GM21717 (cell line): ENCODE measurements around the gene TBL3.
"Not testable (repeated sequence)": the region's sequence is repeated elsewhere in the genome, so short reads cannot be mapped to it uniquely, and the experiment has no call there.

ENCODE experiments used
- ATAC-seq: cut with Tn5 transposase; IDR thresholded peaks from one replicate; pipeline ENCODE4 v1.9.1; 2021; ENCODE audit warnings: mild to moderate bottlenecking, moderate library complexity; ENCODE audit not compliant: unreplicated experiment

Gene TBL3

DNA sequence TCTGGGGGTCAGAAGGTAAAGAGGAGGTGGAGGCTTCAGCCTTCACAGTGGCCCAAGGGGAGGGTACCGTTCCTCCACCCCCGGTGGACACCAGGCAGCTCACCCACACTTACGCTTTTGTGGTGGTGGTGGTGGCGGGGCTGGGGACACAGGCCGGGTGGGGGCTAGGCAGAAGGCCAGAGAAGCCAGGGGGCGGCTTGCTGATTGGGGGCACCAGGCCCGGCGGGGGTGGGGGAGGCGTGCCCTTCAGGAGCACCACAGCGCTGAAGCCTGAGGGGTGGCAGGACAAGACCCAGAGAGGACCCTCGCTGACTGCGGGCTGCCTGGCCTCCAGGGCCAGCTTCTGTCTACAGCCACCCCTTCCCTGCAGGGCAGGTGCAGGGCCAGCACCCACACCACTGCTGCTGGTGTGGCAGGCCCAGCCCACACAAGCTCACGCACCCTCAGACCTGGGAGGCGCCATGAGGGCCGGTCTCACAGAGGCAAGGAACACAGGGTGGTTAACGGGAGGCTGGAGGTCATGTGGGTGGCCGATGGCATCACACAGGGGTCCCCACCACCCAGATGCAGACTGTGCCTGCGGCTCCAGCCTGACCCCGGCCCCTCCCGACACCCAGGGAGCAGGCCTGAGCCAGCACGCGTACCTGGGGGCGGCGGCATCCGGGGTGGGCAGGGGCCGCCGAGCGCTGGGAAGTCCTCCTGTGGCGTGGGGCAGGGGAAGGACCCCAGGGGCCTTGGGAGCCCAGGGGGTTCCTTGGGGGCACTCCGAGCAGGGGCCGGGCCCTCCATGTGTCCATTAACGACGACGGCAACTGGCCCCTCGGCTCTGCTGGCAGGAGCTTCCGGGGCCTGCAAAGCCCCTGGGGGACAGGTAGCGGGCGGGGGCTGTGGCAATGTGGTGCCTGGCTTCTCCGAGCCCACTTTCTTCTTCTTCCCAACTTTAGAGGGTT is 27.3 kb downstream of the TBL3 start:
- no peak for ATAC-seq

- ATAC-seq: no peak
These were observed 28.1 kb downstream of the TBL3 start for GRCh38 chr16:1999866-2000514.

DNA sequence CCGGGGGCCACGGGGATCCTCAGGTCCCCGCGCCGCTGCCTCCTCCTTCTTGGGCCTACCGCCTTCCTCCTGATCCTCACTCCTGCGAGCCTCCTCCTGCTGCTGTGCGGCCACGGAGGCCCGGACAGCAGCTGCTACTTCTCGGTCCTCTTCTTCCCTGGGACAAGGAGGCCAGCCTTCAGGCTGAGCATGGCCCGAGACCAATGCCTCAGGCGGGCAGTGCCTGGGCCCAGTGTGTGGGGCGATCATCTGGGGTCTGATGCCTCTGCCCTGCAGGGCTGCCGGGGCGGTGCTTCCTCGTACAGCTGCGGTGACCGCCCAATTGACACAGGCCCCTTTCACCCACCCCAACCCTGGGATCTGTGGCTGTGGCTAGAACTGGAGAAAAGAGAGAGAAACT is 29.2 kb downstream of the TBL3 start:
- ATAC-seq: no peak

DNA sequence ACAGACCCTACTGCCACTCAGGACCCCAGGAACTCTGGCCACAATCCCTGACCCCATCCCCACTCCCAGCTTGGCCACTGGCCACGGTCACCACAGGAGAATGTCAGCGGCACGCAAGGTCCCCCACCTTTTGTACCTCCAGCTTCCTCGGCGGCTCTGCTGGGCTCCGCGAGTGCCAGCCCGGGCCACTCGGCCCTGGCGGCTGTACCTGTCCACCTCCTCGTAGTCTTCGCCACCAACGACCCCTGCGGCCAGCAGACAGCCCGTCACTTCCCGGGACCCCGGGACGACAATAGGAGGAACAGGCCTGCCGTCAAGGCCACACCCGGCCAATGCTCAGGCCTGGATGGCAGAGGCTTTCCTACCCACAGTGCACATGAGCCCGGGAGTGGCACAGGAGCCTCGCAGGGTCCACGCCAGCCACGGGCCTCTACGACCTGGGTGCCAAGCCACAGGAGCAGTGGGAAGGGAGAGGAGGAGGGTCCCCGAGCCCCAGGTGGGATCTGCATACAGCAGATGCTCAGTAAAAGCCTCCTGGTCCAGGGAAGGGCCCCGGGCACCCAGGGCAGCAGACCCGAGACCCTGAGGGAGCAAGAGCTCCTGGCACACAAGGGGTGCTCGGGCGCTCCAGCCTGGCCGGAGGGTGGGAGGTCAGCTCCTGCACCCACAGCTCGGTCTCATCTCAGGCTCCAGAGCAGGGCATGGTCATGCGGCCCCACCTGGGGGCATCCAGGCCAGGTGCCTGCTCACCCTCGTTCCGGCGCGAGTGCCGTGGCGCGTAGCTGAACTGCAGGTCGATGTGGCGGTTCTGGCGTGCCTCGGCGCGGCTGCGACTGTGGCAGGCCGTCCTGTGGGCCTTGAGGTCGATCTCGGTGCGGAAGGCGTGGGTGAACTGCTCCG is 29.9 kb downstream of the TBL3 start:
- no peak for ATAC-seq

GRCh38 chr16:2002406-2003230 is 30.8 kb downstream of the TBL3 start:
- ATAC-seq: no peak

DNA sequence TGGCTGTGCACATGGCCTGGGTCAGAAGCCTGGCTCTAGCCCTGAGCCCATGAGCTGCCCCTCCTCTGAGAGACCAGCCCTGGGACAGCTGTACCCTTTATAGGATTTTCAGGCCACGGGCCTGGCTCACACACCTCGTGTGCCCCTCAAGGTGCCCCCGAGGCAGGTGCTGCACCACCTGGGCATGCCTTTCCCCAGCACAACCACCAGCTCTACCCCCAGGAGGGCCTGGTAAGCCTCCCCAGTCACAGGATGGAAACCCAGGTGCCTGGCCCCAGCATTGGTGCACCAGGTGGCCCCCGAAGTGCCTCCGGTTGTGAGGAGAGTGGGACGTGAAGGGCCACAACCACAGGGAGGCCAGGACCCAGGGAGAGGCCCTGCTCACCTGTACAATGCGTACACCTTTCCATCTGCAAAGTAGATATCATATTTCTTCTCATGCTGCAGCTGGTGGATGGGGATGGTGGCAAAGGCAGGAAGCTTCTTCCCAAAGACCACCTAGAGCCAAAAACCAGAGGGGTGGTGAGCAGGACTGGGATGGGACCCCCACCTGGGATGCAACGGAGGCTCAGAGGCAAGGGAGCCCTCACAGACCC is 31.5 kb downstream of the TBL3 start:
- no peak for ATAC-seq

DNA sequence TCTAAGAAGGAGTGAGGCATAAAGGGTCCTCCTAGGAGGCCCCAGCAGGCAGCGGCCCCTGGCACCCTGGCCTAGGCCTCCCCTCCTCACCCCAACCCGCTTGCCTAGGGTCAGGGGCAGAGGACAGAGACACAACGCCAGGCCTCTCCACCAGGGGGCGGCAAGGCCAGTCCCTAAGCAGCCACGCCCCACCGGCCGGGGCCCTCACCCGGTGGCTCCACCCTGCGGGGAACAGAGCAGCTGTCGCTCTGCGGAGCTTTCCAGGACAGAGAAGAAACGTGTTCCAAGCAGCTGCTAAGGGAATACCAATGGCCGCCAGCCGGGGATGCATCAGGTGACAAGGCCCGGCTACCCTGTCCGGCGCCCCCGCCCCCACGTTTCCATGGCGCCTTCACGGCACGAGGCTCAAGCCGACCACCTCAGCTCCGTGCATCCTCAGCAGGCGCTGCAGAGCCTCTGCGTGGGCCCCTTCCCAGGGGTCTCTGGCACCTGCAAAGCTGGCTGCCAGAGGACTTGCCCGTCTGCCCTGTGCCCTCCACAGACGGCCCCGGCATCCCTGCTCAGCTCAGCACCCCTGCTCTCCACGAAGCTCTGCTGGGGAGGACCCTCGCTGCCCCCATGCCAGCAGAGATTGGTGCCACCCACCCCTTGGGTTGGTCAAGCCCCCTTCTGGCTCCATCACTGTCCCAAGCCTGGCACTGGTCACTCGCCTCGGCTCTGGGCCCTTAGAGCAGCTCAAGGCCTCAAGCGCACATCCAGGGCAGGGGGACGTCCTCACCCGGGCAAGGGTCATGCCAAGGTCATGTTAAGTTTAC is 32.2 kb downstream of the TBL3 start:
- ATAC-seq: peak; percentile 41

DNA sequence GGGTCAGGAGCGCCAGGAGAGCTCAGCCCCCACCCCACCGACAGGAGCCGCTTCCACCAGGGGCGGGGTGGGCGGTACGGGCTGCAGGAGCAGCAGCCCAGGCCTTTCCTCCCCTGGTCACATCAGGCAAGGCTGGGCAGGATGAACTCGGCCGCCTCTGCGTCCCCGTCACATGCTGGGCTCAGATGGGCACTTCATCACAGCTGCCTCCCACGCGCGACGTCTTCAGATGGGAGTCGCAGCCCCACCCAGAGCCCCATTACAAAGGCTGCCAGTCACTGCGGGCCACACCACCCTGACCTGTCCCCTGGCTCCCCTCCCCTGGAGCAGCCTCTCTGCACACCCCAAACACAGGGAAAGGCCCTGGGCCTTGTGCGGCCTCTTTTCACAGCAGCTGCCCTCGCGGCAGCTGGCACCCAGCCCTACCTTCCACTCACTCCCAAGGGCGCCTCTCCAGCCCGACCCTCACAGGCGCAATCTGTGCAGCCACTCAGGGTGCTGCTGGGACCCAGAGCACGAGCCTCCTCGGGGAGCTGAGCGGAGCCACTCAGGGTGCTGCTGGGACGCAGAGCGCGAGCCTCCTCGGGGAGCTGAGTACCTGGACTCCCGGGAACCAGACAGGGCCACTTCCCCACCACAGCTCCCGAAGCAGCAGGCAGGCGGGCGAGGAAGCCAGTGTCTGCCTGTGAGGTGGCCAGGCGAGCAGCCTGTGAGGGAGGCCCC is 33.1 kb downstream of the TBL3 start:
- ATAC-seq: no peak

DNA sequence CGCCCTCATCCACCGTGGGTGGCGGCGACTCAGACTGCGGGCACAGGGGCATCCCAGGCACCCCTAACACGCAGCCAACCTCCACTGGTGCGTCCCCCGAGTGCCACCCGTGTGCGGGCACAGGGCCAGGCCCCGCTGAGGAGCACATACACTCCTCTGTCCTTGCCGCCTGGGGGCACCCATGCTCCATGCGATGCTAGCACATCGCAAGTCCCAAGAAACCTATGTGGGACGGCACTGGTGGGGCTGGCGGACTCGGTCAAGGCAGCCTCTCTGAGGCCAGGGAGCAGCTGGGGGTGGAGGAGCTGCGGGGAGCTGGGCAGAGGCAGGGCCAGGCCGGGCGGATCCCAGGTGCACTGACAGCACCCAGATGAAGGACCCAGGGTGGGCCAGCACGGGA is 33.8 kb downstream of the TBL3 start:
- no peak for ATAC-seq

GRCh38 chr16:2006317-2006716 is 34.5 kb downstream of the TBL3 start:
- ATAC-seq: no peak

GRCh38 chr16:2007081-2007836 is 35.4 kb downstream of the TBL3 start:
- ATAC-seq: no peak

DNA sequence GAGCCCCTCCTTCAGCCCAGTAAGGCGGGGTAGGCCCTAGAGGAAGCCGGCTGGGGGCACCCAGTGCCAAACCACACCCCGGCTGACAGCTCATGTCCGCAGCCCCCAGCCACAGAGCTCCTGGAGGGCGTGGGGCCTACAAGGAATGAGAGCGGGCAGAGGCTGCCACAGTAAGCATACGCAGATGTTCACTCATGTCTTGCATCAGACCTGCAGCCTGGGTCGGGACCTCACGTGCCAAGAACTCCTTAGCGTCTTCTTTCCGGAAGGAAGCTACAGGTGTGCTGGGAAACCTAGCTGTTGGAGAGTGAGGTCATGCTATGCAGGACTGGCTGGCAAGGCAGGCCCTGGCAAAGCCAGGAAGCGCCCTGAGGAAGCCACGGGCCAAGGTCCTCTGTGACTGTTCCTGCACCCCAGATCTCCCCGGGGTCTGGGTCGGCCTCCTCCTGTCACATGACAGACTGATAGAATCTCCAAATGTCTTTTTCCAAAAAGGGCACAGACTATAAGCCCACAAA is 36.2 kb downstream of the TBL3 start:
- ATAC-seq: no peak

- no peak for ATAC-seq
These were observed 36.8 kb downstream of the TBL3 start for GRCh38 chr16:2008631-2009163.

GRCh38 chr16:2009164-2009711 is 37.4 kb downstream of the TBL3 start:
- ATAC-seq: peak; percentile 20

DNA sequence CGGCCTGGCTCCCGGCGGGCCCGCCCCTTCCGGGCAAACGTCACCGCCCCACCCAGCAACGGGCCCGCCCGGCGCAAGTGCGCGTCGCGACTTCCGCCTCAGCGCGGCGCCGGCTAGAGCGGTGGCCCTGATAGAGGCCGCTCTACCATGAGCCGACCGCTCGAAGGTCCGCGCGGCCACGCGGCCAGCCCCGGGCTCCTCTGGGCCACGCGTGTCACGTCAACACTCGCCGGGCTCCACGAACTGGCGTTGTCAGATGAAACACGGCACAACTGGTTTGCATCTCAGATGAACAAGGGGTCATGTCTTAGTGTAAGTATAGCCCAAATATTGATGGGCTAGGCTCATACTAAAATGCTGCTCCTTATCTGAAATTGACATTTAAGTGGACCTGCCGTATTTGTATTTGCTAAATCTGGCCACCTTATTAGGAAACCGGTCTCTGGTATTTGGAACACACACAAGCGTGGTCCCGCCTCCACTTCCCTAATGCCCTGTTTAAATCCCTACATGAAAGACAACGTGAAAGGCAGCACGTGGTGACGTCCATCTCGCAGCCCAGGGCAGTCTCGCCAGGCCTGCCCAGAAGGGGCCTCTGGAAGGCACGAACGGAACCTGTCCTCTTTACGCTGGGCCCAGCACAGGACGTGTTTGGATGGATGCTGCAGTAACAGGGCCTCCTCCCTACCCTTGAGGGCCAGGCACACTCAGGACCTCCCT is 38.1 kb downstream of the TBL3 start, which contains the start of gene ZNF598:
Gene ZNF598 (minus strand): TSS at position 31 of the 720 bp plus-strand sequence.
- ATAC-seq: peak; percentile 66

DNA sequence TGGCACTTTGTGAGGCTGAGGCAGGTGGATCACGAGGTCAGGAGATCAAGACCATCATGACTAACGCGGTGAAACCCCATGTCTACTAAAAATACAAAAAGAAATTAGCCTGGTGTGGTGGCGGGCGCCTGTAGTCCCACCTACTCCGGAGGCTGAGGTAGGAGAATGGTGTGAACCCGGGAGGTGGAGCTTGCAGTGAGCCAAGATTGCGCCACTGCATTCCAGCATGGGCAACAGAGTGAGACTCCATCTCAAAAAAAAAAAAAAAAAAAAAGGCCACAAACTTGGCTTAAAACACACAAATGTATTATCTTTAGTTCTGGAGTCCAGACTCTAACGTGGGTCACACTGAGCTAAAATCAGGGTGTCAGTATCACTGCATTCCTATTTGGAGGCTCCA is 39.9 kb downstream of the TBL3 start:
- not testable (repeated sequence) for ATAC-seq
